ENCODE results near the gene ELOVL7. TPM values are rescaled to one million over a fixed set of nuclear protein-coding genes. Genes with fewer than 3 reads are reported as not detected.

ELOVL7 gene
- total and polyA plus RNA-seq, 10 of the 15 experiments (the other 5 are each of a cell fraction or from before 2014, with no cell fraction given): 0.26 to 1.2 (median 0.92) TPM

DNA sequence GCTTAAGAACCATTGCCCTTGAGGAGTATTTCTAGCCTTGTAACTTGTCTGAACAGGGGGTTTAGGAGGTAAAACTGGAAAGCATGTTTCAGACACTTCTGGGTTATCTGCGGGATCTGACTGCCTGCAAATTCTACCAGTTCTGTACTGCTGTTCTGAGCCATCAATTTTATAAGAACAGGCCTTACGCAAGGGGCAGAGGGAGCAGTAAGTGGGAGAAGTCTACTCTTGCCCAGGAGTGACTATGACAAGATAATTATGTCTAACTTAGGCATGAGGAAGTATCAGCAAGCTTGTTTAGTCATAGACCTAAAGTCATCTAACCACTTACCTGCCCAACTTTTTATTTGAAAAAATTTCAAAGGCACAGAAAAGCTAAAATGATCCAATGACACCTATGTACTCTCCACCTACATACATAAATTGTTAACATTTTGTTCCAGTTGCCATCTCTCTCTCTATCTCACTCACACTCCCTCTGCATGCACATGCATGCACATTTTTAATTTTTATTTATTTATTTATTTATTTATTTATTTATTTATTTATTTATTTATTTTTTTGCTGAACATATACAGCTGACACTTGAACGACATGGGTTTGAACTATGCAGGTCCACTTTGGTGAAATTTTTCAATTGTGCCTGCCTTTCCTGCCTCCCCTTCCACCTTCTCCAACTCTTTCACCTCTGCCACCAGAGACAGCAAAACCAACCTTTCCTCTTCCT, 125.7 kb downstream of the ELOVL7 start:
- in situ Hi-C loops (cut with MboI) (no loop called here), intact Hi-C loops (cut with micrococcal nuclease; ENCODE audit: unreplicated experiment) (no loop called here)
- WGBS (ENCODE audit: insufficient coverage, insufficient replicate concordance, low lambda C conversion rate, missing lambda C conversion rate): 64% methylated on average over 3 of the region's 3 CpGs
- Histone ChIP-seq H3K36me3 (ENCODE audit: control insufficient read depth in 2 of 2, insufficient read depth in 2 of 2, low read length in 1 of 2) (no peaks in the 10 kb centered on the region), H3K27me3 (replicated peaks in 1 of 2; ENCODE audit: control insufficient read depth in 2 of 2, insufficient read depth in 2 of 2, low read length in 1 of 2) (no peaks in the 10 kb centered on the region; a peak in 1 of 4 replicates), H4K20me1 (ENCODE audit: control insufficient read depth, insufficient read depth) (no peaks in the 10 kb centered on the region), H3K4me2 (ENCODE audit: control insufficient read depth, insufficient read depth) (no peak overlapping the region), H3K79me2 (ENCODE audit: control insufficient read depth, insufficient read depth, low read length) (no peaks in the 10 kb centered on the region), H3K4me1 (ENCODE audit: control insufficient read depth, insufficient read depth, low read length) (no peaks in the 10 kb centered on the region), H3K4me3 (no peak overlapping the region), H3K9ac (ENCODE audit: control insufficient read depth, insufficient read depth, low read length) (no peak overlapping the region), H2AFZ (ENCODE audit: control insufficient read depth, low read depth, low read length) (no peak overlapping the region), H3K27ac (ENCODE audit: control insufficient read depth, insufficient read depth) (no peak overlapping the region), H3K9me3 (replicated peaks; ENCODE audit: control insufficient read depth, insufficient read depth, low read length) (no peaks in the 10 kb centered on the region; the same call in 2 of the 3 replicates)
- ATAC-seq (no peak), DNase-seq (ENCODE audit: low read depth, low spot score) (no peak), FAIRE-seq (no peak)
- ChIA-PET SMC1A (ENCODE audit: uncharacterized antibody, unreplicated experiment) (interaction anchor here (0.9 kb wide), 1 partner anchor 20 kb away, joined by 3 read pairs; no protein-coding TSS in a partner anchor), POLR2A (no interaction called here), CTCF (interaction anchor here (0.6 to 0.9 kb wide), 4 partner anchors 18 to 241 kb away, joined by 3 read pairs; partner anchors contain the start of gene DEPDC1B), RAD21 (ENCODE audit: unreplicated experiment) (no interaction called here)
- BruUV-seq (replicated peaks): no TSS peak
- TF ChIP-seq, protein P1, sequence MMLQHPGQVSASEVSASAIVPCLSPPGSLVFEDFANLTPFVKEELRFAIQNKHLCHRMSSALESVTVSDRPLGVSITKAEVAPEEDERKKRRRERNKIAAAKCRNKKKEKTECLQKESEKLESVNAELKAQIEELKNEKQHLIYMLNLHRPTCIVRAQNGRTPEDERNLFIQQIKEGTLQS (IDR thresholded peaks at IDR 0.05; ENCODE audit: borderline replicate concordance, extremely low read depth, low read depth, low read length): no peak
- TF ChIP-seq WRNIP1 (IDR thresholded peaks at IDR 0.05; ENCODE audit: borderline replicate concordance, low read depth, low read length): no peak
- no peak for TF ChIP-seq RFX5 (IDR thresholded peaks at IDR 0.05; ENCODE audit: low read depth, low read length)
- TF ChIP-seq SUPT20H (IDR thresholded peaks at IDR 0.05; ENCODE audit: borderline replicate concordance, control insufficient read depth, low read depth, low read length): no peak
- TF ChIP-seq, protein P2, sequence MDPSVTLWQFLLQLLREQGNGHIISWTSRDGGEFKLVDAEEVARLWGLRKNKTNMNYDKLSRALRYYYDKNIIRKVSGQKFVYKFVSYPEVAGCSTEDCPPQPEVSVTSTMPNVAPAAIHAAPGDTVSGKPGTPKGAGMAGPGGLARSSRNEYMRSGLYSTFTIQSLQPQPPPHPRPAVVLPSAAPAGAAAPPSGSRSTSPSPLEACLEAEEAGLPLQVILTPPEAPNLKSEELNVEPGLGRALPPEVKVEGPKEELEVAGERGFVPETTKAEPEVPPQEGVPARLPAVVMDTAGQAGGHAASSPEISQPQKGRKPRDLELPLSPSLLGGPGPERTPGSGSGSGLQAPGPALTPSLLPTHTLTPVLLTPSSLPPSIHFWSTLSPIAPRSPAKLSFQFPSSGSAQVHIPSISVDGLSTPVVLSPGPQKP (IDR thresholded peaks at IDR 0.05; ENCODE audit: low read depth, low read length): no peak
- TF ChIP-seq CEBPB (IDR thresholded peaks at IDR 0.05; ENCODE audit: borderline replicate concordance in 1 of 2, low read depth in 2 of 2, low read length in 2 of 2): no peak
- TF ChIP-seq TARDBP (IDR thresholded peaks at IDR 0.05; ENCODE audit: borderline replicate concordance): no peak
- TF ChIP-seq, protein P3, sequence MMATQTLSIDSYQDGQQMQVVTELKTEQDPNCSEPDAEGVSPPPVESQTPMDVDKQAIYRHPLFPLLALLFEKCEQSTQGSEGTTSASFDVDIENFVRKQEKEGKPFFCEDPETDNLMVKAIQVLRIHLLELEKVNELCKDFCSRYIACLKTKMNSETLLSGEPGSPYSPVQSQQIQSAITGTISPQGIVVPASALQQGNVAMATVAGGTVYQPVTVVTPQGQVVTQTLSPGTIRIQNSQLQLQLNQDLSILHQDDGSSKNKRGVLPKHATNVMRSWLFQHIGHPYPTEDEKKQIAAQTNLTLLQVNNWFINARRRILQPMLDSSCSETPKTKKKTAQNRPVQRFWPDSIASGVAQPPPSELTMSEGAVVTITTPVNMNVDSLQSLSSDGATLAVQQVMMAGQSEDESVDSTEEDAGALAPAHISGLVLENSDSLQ (IDR thresholded peaks at IDR 0.05): no peak
- TF ChIP-seq, protein P4, sequence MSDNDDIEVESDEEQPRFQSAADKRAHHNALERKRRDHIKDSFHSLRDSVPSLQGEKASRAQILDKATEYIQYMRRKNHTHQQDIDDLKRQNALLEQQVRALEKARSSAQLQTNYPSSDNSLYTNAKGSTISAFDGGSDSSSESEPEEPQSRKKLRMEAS (IDR thresholded peaks at IDR 0.05; ENCODE audit: low read depth, low read length): no peak
- no peak for TF ChIP-seq RB1 (IDR thresholded peaks at IDR 0.05; ENCODE audit: borderline replicate concordance)
- TF ChIP-seq EZH2 (IDR thresholded peaks at IDR 0.05; ENCODE audit: borderline replicate concordance, control insufficient read depth, low read depth, low read length): no peak
- TF ChIP-seq, protein P5, sequence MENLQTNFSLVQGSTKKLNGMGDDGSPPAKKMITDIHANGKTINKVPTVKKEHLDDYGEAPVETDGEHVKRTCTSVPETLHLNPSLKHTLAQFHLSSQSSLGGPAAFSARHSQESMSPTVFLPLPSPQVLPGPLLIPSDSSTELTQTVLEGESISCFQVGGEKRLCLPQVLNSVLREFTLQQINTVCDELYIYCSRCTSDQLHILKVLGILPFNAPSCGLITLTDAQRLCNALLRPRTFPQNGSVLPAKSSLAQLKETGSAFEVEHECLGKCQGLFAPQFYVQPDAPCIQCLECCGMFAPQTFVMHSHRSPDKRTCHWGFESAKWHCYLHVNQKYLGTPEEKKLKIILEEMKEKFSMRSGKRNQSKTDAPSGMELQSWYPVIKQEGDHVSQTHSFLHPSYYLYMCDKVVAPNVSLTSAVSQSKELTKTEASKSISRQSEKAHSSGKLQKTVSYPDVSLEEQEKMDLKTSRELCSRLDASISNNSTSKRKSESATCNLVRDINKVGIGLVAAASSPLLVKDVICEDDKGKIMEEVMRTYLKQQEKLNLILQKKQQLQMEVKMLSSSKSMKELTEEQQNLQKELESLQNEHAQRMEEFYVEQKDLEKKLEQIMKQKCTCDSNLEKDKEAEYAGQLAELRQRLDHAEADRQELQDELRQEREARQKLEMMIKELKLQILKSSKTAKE (IDR thresholded peaks at IDR 0.05; ENCODE audit: low read depth, poor library complexity, severe bottlenecking): no peak
- TF ChIP-seq TCF12 (IDR thresholded peaks at IDR 0.05; ENCODE audit: low read depth, low read length): no peak
